Mesothelial cell of epicardium (in vitro differentiated cells): ENCODE measurements around the gene ABL1. TPM values are rescaled to one million over a fixed set of nuclear protein-coding genes. Genes with fewer than 3 reads are reported as not detected.

Experiments used
- DNase-seq, 2 experiments: peaks; one replicate each; pipeline ENCODE4 v3.0.0; 2021; ENCODE audit warnings: low spot score in 2 of 2; ENCODE audit not compliant: unreplicated experiment in 2 of 2
- H3K27ac Mint-ChIP-seq: 2 replicates; pipeline ENCODE4 v1.8.0; 2021; ENCODE audit warnings: mixed read lengths
- H3K27me3 Mint-ChIP-seq: 2 replicates; pipeline ENCODE4 v1.8.0; 2021; ENCODE audit warnings: low read depth, mixed read lengths
- H3K36me3 Mint-ChIP-seq: 2 replicates; pipeline ENCODE4 v1.8.0; 2021; ENCODE audit warnings: mixed read lengths
- H3K4me1 Mint-ChIP-seq: 2 replicates; pipeline ENCODE4 v1.8.0; 2021; ENCODE audit warnings: mixed read lengths
- H3K4me3 Mint-ChIP-seq: 2 replicates; pipeline ENCODE4 v1.8.0; 2021; ENCODE audit warnings: mild to moderate bottlenecking, moderate library complexity, mixed read lengths
- H3K9me3 Mint-ChIP-seq: 2 replicates; pipeline ENCODE4 v1.8.0; 2021; ENCODE audit warnings: mixed read lengths
- CTCF ChIP-seq: fragments of 200-600 bp; sonication (generic); IDR thresholded peaks from one replicate; pipeline ENCODE4 v1.5.0; 2021; ENCODE audit warnings: antibody characterized with exemption; ENCODE audit not compliant: unreplicated experiment
- total RNA-seq: library from RNA; stranded (reverse); gene quantifications from 3 replicates; pipeline ENCODE4 v1.2.1, GENCODE V29; 2021

Gene ABL1
- total RNA-seq, 1 donor from 2014 or later = 117 TPM

GRCh38 chr9:130857864-130858738 lies 23.0 kb downstream of the ABL1 start:
- TF ChIP-seq CTCF = no peak
- Mint-ChIP-seq H3K4me1 (peaks cover 32% of the 10 kb centered on the region), H3K4me3 (no peak overlapping the region), H3K9me3 (no peaks in the 10 kb centered on the region), H3K27me3 (no peaks in the 10 kb centered on the region), H3K36me3 (peaks cover 15% of the 10 kb centered on the region), H3K27ac (peak overlapping the region; percentile 85)
- DNase-seq = no peak

- Mint-ChIP-seq H3K27me3 (no peaks in the 10 kb centered on the region), H3K36me3 (peaks cover 17% of the 10 kb centered on the region), H3K4me1 (peaks cover 34% of the 10 kb centered on the region), H3K4me3 (no peak overlapping the region), H3K27ac (peak overlapping the region; percentile 85), H3K9me3 (no peaks in the 10 kb centered on the region)
- TF ChIP-seq CTCF = no peak
- no peak for DNase-seq
Observed at GRCh38 chr9:130858739-130859705, 24.0 kb downstream of the ABL1 start.

GRCh38 chr9:130860458-130861316 lies 25.6 kb downstream of the ABL1 start:
- Mint-ChIP-seq H3K27ac (peak overlapping the region; percentile 84), H3K36me3 (peaks cover 18% of the 10 kb centered on the region), H3K9me3 (no peaks in the 10 kb centered on the region), H3K4me1 (peaks cover 31% of the 10 kb centered on the region), H3K27me3 (no peaks in the 10 kb centered on the region), H3K4me3 (no peak overlapping the region)
- no peak for DNase-seq
- TF ChIP-seq CTCF = no peak

- Mint-ChIP-seq H3K4me3 (no peak overlapping the region), H3K27me3 (no peaks in the 10 kb centered on the region), H3K36me3 (peaks cover 17% of the 10 kb centered on the region), H3K9me3 (no peaks in the 10 kb centered on the region), H3K4me1 (peaks cover 31% of the 10 kb centered on the region), H3K27ac (no peak overlapping the region)
- TF ChIP-seq CTCF = no peak
- DNase-seq = no peak
Observed at GRCh38 chr9:130861372-130862180, 26.5 kb downstream of the ABL1 start.
